Neutrophil (primary cell): ENCODE results near the gene TNFRSF12A.

Experiments
- H3K27ac ChIP-seq: fragments of 200-600 bp; sonication (generic); 2 replicates; pipeline ENCODE4 v1.5.1; 2016; ENCODE audit warnings: mild to moderate bottlenecking, moderate library complexity
- H3K27me3 ChIP-seq: fragments of 200-600 bp; sonication (generic); 2 replicates; pipeline ENCODE4 v1.6.0; 2016; ENCODE audit warnings: mild to moderate bottlenecking
- H3K36me3 ChIP-seq: fragments of 200-600 bp; sonication (generic); 2 replicates; pipeline ENCODE4 v1.5.1; 2017
- H3K4me1 ChIP-seq, 2 experiments: fragments of 200-600 bp in 1 of 2; sonication (generic) in 1 of 2; 1 replicate in 1 of 2; 2 replicates in 1 of 2; pipeline versions ENCODE4 v1.5.1 to v1.6.1; 2013 to 2016; ENCODE audit warnings: low read depth in 1 of 2, low read length in 1 of 2, mild to moderate bottlenecking in 1 of 2, moderate library complexity in 1 of 2; ENCODE audit not compliant: control insufficient read depth in 1 of 2, insufficient read depth in 1 of 2
- H3K4me3 ChIP-seq, 2 experiments: fragments of 200-600 bp in 1 of 2; sonication (generic) in 1 of 2; 1 replicate in 1 of 2; 2 replicates in 1 of 2; pipeline ENCODE4 v1.5.1; 2013 to 2016; ENCODE audit warnings: low read depth in 1 of 2, low read length in 1 of 2, mild to moderate bottlenecking in 1 of 2, moderate library complexity in 1 of 2
- H3K9me3 ChIP-seq: fragments of 200-600 bp; sonication (generic); 2 replicates; pipeline ENCODE4 v1.5.1; 2016
- TF ChIP-seq, protein P1 (sequence below): fragments of 200-600 bp; sonication (generic); IDR thresholded peaks from 2 replicates; pipeline ENCODE4 v1.5.1; 2016; ENCODE audit warnings: antibody characterized with exemption

TNFRSF12A gene

DNA sequence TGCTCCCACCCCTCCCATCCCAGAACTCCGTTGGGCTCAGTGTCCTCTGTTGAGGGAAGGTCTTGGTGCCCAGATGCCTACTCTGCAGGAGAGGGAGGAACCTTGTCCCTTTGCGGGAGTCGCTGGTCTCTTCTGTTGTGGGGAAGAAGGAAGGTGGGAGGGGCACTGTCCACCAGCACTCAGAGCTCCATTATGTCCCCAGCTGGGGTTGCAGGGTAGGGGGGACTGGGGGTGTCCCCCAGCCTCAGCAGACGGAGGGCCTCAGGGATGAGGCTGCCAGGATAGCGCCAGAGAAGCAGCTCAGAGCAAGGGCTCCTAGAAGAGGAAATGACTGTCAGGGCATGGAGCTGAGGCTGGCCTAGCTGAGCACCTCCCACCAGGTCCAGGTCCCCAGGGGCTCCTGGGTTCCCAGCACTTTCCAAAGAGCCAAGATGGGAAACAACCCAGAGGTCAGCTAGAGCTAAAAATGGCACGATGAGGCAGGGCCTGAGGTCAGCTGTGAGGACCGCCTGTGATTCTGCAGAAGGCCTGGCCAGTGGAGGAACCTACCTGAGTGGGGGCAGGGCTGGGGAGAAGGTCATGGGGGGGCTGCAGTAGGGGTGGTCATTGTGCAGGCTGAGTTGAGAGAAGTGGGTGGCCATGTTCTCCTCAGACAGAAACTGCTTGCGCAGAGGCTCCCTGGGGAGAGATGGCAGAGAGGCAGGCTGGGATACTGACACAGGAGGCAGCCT, 2.7 kb downstream of the TNFRSF12A start:
- Histone ChIP-seq H3K4me1 (peaks cover 55 to 70% of the 10 kb centered on the region in 2 experiments), H3K36me3 (peaks cover 14% of the 10 kb centered on the region), H3K4me3 (peak overlapping the region in 1 of 2 experiments; percentile 95), H3K9me3 (no peaks in the 10 kb centered on the region), H3K27me3 (peaks cover 16% of the 10 kb centered on the region), H3K27ac (peak overlapping the region; percentile 90)
- TF ChIP-seq, protein P1, sequence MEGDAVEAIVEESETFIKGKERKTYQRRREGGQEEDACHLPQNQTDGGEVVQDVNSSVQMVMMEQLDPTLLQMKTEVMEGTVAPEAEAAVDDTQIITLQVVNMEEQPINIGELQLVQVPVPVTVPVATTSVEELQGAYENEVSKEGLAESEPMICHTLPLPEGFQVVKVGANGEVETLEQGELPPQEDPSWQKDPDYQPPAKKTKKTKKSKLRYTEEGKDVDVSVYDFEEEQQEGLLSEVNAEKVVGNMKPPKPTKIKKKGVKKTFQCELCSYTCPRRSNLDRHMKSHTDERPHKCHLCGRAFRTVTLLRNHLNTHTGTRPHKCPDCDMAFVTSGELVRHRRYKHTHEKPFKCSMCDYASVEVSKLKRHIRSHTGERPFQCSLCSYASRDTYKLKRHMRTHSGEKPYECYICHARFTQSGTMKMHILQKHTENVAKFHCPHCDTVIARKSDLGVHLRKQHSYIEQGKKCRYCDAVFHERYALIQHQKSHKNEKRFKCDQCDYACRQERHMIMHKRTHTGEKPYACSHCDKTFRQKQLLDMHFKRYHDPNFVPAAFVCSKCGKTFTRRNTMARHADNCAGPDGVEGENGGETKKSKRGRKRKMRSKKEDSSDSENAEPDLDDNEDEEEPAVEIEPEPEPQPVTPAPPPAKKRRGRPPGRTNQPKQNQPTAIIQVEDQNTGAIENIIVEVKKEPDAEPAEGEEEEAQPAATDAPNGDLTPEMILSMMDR, result no peak

DNA sequence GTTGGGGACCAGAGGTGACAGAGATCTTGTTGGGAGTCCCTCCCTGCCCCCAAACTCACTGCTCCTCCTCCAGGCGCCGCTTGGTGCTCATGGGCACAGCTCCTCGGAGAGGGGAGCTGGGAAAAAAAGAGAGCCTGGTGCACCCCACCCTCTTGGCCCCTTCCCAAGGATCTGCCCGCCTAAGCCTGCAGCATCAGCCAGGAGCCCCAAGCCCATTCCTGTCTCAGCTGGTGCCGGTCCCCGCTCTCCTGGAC, 3.2 kb downstream of the TNFRSF12A start:
- H3K9me3 ChIP-seq, result no peaks in the 10 kb centered on the region
- TF ChIP-seq, protein P1, result no peak
- H3K4me3 ChIP-seq, result peak overlapping the region; percentile 74 to 95
- H3K27ac ChIP-seq, result peak overlapping the region; percentile 90
- H3K4me1 ChIP-seq, result peaks cover 54 to 70% of the 10 kb centered on the region in 2 experiments
- peaks cover 13% of the 10 kb centered on the region for H3K27me3 ChIP-seq
- peaks cover 14% of the 10 kb centered on the region for H3K36me3 ChIP-seq

DNA sequence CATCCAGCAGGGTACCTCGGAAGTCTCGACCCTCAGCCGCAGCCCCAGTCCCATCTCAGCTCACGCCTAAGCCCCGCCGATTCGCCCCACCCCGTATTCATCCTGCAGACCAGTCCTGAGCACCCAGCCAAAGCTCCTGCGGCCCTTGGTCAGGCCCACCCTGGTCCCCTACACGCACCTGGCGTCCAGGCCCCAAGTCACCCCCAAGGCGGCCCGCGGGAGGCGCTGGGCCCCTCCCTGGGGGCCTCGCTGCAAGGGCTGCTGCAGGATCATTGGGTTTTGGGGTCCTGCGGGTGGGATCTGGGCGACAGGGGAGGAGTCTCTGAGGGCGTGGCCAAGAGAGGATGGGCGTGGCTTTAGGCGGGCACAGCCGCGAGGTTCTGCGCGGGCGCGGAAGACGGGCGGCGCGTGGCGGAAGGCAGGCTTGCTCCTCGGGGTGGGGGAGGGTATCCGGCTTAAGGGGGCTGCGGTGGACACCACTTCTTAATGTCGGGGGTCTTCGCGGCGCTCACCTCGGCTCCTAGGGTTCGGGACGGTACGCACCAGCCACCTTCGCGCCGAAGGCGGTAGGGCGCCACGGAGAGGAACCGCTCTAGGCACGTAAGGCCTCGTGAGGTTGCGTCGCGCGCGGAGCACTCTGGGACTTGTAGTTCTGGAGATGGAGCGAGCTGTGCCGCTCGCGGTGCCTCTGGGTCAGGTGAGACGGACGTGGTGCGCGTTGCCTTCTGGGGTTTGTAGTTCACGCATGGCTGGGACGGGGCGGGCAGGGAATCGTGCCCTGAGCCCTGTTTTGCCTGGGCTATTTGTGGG, 3.7 kb downstream of the TNFRSF12A start, which contains the start of the genes HCFC1R1 and THOC6:
HCFC1R1 (minus strand) TSS at position 274 of the 810 bp plus-strand sequence; CDS start at position 273, 1 bp downstream.
THOC6 (plus strand) TSS at position 367 of the 810 bp plus-strand sequence; CDS start at position 659, 292 bp downstream.
- TF ChIP-seq, protein P1, result peak; percentile 49
- Histone ChIP-seq H3K4me3 (peak within 1 kb of the TSS; percentile 74 to 95), H3K9me3 (no peaks in the 10 kb centered on the region), H3K27ac (peak within 1 kb of the TSS; percentile 90), H3K36me3 (peaks cover 14% of the 10 kb centered on the region), H3K4me1 (peaks cover 57 to 70% of the 10 kb centered on the region in 2 experiments), H3K27me3 (peaks cover 13% of the 10 kb centered on the region)

DNA sequence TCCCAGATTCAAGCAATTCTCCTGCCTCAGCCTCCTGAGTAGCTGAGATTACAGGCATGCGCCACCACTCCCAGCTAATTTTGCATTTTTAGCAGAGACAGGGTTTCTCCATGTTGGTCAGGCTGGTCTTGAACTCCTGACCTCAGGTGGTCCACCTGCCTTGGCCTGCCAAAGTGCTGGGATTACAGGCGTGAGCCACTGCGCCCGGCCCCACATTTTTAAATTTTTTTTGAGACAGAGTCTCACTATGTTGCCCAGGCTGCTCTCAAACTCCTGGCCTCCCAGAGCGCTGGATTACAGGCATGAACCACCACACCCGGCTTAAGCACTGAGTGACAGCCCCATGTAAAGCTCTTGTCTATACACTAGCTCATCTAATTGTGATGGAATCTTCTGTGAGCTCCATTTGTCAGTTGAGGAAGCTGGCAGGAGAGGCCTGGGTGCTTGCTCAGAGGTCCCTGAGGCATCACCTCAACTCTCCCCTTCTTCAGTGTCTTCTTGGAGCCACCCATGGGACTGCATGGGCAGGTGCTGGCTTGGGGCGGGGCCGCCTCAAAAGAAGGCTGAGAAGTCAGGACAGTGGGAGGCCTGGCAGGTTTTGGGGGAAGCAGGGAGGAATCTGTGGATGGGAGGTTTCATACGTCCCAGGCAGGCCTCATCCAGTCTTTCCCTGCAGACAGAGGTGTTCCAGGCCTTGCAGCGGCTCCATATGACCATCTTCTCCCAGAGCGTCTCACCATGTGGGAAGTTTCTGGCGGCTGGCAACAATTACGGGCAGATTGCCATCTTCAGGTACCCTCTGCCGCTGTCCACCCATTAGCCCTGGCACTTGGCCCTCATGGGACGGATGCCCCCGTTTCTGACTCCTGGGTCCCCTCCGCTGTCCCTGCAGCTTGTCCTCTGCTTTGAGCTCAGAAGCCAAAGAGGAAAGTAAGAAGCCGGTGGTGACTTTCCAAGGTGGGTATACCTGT, 5.1 kb downstream of the TNFRSF12A start:
- Histone ChIP-seq H3K4me3 (no peak overlapping the region), H3K27me3 (peaks cover 21% of the 10 kb centered on the region), H3K27ac (no peak overlapping the region), H3K4me1 (peaks cover 61 to 70% of the 10 kb centered on the region in 2 experiments), H3K36me3 (peaks cover 14% of the 10 kb centered on the region), H3K9me3 (no peaks in the 10 kb centered on the region)
- TF ChIP-seq, protein P1, result no peak

DNA sequence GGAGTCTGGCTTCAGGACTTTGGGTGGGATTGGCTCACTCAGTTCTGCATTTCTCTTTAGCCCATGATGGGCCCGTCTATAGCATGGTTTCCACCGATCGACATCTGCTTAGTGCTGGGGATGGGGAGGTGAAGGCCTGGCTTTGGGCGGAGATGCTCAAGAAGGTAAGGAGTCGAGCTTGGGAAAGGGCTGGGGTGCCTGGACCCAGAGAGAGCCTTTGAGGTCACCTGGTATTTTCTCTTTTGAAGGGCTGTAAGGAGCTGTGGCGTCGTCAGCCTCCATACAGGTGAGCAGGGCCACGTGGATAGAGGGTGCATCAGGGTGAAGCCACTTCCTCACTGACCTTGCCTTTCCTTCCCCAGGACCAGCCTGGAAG, 5.8 kb downstream of the TNFRSF12A start:
- H3K9me3 ChIP-seq, result no peaks in the 10 kb centered on the region
- H3K4me1 ChIP-seq, result peaks cover 58 to 73% of the 10 kb centered on the region in 2 experiments
- H3K27me3 ChIP-seq, result peaks cover 28% of the 10 kb centered on the region
- no peak overlapping the region for H3K4me3 ChIP-seq
- H3K27ac ChIP-seq, result no peak overlapping the region
- H3K36me3 ChIP-seq, result peaks cover 14% of the 10 kb centered on the region
- TF ChIP-seq, protein P1, result no peak
